OCI-LY3 (cell line): ENCODE measurements around the gene TSR3.

ENCODE experiments used
- EZH2phosphoT487 ChIP-seq: fragments of 200-600 bp; shearing (Covaris generic); IDR thresholded peaks from 2 replicates; pipeline ENCODE4 v1.6.1; 2018; ENCODE audit warnings: antibody characterized with exemption, mixed run types, low read depth
- TF ChIP-seq, protein P1 (sequence below): fragments of 200-600, 300-600 bp; sonication (generic); IDR thresholded peaks from 2 replicates; pipeline ENCODE4 v1.5.1; 2014; ENCODE audit warnings: antibody characterized with exemption, low read length, low read depth

DNA sequence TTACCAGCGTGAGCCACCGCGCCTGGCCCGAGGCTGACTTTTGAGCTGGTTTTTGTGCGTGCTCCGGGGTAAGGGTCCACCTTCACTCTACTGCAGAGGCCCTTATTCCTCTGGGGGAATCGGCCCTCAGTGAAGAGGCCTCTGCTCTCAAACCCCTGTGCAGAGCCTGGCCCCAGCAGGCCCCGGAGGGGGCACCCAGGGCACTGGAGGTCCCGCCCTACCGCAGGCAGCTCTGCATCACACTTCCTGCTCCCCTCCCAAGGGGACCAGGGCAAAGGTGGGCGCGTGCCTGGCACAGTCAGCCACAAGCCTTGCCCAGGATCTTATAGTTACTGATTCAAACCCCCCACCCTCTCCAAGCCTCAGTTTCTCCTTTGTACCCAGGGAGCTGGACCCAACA lies 45.9 kb downstream of the TSR3 start:
- TF ChIP-seq, protein P1, sequence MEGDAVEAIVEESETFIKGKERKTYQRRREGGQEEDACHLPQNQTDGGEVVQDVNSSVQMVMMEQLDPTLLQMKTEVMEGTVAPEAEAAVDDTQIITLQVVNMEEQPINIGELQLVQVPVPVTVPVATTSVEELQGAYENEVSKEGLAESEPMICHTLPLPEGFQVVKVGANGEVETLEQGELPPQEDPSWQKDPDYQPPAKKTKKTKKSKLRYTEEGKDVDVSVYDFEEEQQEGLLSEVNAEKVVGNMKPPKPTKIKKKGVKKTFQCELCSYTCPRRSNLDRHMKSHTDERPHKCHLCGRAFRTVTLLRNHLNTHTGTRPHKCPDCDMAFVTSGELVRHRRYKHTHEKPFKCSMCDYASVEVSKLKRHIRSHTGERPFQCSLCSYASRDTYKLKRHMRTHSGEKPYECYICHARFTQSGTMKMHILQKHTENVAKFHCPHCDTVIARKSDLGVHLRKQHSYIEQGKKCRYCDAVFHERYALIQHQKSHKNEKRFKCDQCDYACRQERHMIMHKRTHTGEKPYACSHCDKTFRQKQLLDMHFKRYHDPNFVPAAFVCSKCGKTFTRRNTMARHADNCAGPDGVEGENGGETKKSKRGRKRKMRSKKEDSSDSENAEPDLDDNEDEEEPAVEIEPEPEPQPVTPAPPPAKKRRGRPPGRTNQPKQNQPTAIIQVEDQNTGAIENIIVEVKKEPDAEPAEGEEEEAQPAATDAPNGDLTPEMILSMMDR: no peak
- TF ChIP-seq EZH2phosphoT487: no peak
